Activated naive CD8-positive, alpha-beta T cell (primary cell): Measurements from ENCODE around the gene EXO1.
"Not testable (repeated sequence)": the region's sequence is repeated elsewhere in the genome, so short reads cannot be mapped to it uniquely, and the experiment has no call there.

Experiments used
- H3K27ac Mint-ChIP-seq: one replicate; pipeline ENCODE4 v1.8.0; 2021; ENCODE audit warnings: mixed read lengths
- H3K27me3 Mint-ChIP-seq: one replicate; pipeline ENCODE4 v1.8.0; 2021; ENCODE audit warnings: mixed read lengths
- H3K36me3 Mint-ChIP-seq: one replicate; pipeline ENCODE4 v1.8.0; 2021; ENCODE audit warnings: mixed read lengths
- H3K4me1 Mint-ChIP-seq: one replicate; pipeline ENCODE4 v1.8.0; 2021; ENCODE audit warnings: low read depth, mixed read lengths
- H3K4me3 Mint-ChIP-seq: one replicate; pipeline ENCODE4 v1.8.0; 2021; ENCODE audit warnings: mild to moderate bottlenecking, mixed read lengths
- H3K9me3 Mint-ChIP-seq: one replicate; pipeline ENCODE4 v1.8.0; 2021; ENCODE audit warnings: low read depth, mixed read lengths

Gene EXO1

DNA sequence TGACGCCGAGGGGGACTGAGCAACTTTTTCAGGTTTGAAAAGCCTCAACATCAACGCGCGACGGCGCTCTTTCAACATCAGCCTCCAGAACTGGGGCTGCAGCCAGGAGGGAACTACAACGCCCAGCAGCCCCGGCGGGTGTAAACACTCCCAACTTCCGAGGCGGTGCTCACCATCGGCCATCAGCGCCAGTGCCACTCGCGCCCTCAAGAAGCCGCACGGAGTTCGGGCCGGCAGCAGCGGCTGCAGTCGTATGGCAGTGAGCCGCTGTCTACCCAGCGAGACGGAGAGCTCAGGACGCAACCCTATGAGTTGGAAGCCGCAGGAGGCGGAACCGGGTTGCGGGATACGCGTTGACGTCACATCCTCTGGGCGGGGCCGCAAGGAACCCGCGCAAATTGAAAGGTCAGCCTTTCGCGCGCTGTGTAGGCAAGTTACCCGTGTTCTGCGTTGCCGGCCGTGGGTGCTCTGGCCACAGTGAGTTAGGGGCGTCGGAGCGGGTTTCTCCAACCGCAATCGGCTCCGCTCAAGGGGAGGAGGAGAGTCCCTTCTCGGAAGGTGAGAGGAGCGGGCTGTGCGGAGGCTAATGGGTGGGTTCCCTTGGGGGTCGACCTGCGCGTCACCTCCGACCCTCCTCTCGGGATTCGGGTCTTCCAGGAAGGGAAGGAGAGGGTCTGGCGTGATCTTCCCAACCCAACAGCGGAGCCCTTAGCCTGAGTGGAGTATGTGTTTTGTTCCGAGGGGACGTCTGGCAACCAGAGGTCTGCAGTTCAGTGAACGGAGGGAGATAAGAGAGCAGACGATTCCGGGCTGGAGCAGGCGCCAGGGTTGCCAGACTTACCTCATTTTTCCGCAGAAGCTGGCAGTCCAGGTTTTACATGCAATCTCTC, at the start of gene EXO1:
Gene EXO1, plus strand, starts transcription at position 409 of the 890 bp plus-strand sequence. CDS start 2,222 bp downstream, outside the sequence.
- Mint-ChIP-seq H3K27ac (peak within 1 kb of the TSS; percentile 99), H3K9me3 (no peaks in the 10 kb centered on the region), H3K4me3 (peak within 1 kb of the TSS; percentile 98)

DNA sequence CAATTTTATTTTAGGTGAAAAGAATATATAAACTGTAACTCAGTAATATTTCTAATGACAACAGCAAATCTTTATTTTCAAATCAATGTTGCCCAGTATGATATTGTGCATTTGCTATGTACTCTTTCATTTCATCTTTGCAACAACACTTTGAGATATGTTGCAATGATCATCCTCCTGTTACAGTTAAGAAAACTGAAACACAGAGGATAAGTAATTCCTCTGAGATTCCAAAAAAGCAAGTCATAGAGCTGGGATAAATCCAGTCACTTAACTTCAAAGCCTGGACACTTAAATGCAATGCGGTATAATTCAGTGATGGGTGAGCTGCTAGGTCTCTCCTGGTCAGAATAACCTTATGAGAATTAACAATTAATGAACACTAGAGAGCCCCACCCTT, 48.6 kb upstream of the EXO1 start:
- Mint-ChIP-seq H3K27me3 (no peaks in the 10 kb centered on the region), H3K4me1 (no peaks in the 10 kb centered on the region), H3K9me3 (no peaks in the 10 kb centered on the region), H3K27ac (no peak overlapping the region), H3K4me3 (no peak overlapping the region), H3K36me3 (no peaks in the 10 kb centered on the region)

More for the DNA sequence above, at the start of gene EXO1:
- Mint-ChIP-seq H3K36me3 (no peaks in the 10 kb centered on the region), H3K27me3 (no peaks in the 10 kb centered on the region), H3K4me1 (peaks cover 15% of the 10 kb centered on the region)

DNA sequence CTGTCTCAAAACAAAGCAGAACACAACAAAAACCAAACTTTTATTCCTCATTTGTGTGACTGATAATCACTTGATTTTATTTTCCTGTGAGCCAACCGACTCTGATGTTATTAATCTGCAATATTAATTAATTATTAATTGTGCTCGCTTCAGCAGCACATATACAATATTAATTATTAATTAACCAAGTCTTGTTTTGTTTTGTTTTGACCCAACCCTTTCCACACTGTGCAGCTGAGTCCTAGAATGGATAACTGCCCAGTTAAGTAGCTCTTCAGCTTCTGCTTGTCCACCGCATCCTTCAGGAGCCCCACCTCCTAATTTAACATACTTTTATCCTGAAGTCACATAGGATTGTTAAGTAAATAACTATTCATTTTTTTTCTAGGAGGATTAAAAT, 47.4 kb upstream of the EXO1 start:
- H3K4me3 Mint-ChIP-seq = no peak overlapping the region
- no peaks in the 10 kb centered on the region for H3K9me3 Mint-ChIP-seq
- H3K27me3 Mint-ChIP-seq = peaks cover 2% of the 10 kb centered on the region
- H3K27ac Mint-ChIP-seq = no peak overlapping the region
- no peaks in the 10 kb centered on the region for H3K4me1 Mint-ChIP-seq
- H3K36me3 Mint-ChIP-seq = no peaks in the 10 kb centered on the region

DNA sequence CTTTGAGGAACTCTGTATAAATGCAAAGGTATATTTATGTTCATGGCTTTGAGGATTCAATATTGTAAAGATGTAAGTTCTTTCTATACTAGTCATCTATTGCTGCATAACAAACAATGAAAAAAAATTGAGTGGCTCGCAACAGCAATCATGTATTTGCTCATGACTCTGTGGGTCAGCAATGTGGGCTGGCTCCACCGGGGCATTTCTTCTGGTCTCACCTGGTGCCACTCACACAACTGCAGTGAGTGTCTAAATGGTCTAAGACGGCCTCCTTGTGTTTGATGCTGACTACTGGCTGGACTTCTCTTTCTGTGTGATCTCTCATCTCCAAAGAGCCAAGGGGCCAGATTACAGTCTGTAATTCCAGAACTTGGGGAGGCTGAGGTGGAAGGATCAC, 45.1 kb upstream of the EXO1 start:
- Mint-ChIP-seq H3K4me3 (no peak overlapping the region), H3K4me1 (no peaks in the 10 kb centered on the region)

DNA sequence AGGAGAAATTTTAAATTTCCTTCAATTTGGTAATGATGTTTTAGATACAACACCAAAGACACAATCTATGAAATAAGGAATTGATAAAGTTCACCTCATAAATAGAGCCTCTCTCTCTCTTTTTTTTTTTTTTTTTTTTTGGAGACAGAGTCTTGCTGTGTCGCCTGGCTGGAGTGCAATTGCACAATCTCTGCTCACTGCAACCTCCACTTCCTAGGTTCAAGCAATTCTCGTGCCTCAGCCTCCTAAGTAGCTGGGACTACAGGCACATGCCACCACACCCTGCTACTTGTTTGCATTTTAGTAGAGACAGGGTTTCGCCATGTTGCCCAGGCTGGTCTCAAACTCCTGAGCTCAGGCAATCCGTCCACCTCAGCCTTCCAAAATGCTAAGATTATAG, 43.3 kb upstream of the EXO1 start:
- H3K4me1 Mint-ChIP-seq, H3K27ac Mint-ChIP-seq, H3K27me3 Mint-ChIP-seq, H3K4me3 Mint-ChIP-seq, H3K36me3 Mint-ChIP-seq, H3K9me3 Mint-ChIP-seq: not testable (repeated sequence)

More for the DNA sequence above, 45.1 kb upstream of the EXO1 start:
- Mint-ChIP-seq H3K9me3 (no peaks in the 10 kb centered on the region), H3K36me3 (no peaks in the 10 kb centered on the region), H3K27me3 (peaks cover 2% of the 10 kb centered on the region), H3K27ac (no peak overlapping the region)

DNA sequence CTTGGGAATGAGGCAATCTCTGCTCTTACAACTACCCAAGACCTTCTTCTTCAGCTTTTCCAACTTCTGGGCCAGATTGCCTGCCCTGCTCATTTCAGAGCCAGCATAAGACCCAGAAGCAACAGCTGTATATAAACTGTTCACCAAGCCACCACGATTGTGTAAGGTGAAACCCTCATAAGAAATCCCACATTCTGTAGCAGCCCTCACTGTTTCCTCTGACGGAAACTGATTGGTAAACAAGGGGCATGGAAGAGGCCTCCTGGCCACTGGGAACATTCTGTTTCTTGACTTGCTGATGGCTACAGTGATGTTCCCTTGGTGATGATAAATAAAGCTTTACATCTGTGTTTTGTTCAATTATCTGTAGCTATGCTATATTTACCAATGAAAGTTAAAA, 39.7 kb upstream of the EXO1 start:
- no peaks in the 10 kb centered on the region for H3K9me3 Mint-ChIP-seq
- no peaks in the 10 kb centered on the region for H3K4me1 Mint-ChIP-seq
- peaks cover 3% of the 10 kb centered on the region for H3K27me3 Mint-ChIP-seq
- H3K27ac Mint-ChIP-seq = no peak overlapping the region
- no peak overlapping the region for H3K4me3 Mint-ChIP-seq
- no peaks in the 10 kb centered on the region for H3K36me3 Mint-ChIP-seq

DNA sequence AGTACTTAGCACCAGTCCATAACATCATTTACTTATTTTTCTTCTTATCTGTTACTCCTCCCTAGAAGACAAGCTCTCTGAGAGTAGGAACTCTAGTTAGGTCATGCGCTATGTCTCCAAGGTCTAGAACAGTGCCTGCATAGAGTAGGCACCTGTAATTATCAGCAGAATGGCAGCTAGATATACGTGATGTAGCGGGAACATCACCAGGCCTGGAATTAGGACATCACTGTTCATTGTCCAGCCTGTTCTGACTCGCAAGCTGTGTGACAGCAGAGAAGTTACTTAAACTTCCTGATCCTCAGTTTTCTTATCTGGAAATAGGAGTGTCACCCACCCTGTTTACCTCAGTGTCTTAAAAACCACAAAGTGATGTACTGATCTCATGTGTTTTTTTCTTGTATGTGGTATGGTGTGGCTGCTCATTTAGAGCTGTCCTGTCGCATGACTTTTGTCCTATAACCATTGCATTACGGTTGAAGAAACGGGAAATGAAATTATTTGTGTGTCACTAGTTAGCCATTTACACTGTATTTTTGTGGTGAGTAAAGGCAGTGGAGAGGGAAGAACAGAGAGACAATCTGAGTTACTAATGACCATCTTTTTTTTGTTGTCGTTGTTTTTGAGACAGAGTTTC, 37.1 kb upstream of the EXO1 start:
- H3K4me1 Mint-ChIP-seq = no peaks in the 10 kb centered on the region
- H3K27ac Mint-ChIP-seq = no peak overlapping the region
- H3K9me3 Mint-ChIP-seq = no peaks in the 10 kb centered on the region
- no peak overlapping the region for H3K4me3 Mint-ChIP-seq
- no peaks in the 10 kb centered on the region for H3K36me3 Mint-ChIP-seq
- H3K27me3 Mint-ChIP-seq = peaks cover 2% of the 10 kb centered on the region

DNA sequence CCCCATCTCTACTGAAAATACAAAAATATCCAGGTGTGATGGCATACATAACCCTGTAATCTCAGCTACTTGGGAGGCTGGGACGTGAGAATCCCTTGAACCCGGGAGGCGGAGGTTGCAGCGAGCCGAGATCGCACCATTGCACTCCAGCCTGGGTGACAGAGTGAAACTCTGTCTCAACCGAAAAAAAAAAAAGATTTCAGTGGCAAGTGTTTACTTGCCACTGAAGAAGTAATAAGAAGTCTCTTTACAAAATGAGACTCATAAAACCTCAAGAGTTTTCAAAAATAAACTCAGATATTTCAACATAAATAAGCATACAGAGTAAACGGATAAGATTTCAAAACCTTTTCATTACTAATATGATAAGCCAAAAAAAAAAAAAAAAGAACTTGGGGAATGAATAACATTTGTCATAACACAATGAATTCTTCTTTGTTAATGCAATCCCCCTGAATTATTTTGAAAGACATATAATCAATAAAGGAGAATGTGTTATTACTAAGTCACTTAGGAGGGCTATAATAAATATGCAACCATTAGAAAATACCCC, 34.2 kb upstream of the EXO1 start:
- Mint-ChIP-seq H3K4me1 (no peaks in the 10 kb centered on the region), H3K4me3 (no peak overlapping the region), H3K9me3 (no peaks in the 10 kb centered on the region), H3K27ac (no peak overlapping the region), H3K27me3 (peaks cover 2% of the 10 kb centered on the region), H3K36me3 (no peaks in the 10 kb centered on the region)

DNA sequence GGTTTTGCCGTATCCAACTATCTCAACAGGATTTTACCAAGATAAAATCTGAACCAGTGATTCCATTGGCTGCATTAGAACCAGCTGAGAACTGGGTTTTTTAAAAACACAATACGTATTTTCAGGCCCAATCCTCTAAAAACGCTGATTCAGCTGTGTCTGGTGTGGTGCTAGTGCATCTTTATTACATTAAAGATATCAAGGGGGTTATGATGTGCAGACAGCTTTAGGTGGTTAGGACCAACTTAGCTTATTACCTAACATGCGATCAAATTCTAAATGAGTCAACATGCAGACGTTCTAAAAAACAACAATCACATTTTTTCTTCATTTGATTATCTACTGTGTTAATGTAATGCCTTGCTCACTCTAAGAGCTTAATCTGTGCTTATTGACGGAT, 32.0 kb upstream of the EXO1 start:
- no peaks in the 10 kb centered on the region for H3K4me1 Mint-ChIP-seq
- H3K27ac Mint-ChIP-seq = no peak overlapping the region
- no peaks in the 10 kb centered on the region for H3K36me3 Mint-ChIP-seq
- no peaks in the 10 kb centered on the region for H3K9me3 Mint-ChIP-seq
- H3K27me3 Mint-ChIP-seq = peaks cover 2% of the 10 kb centered on the region
- H3K4me3 Mint-ChIP-seq = no peak overlapping the region

DNA sequence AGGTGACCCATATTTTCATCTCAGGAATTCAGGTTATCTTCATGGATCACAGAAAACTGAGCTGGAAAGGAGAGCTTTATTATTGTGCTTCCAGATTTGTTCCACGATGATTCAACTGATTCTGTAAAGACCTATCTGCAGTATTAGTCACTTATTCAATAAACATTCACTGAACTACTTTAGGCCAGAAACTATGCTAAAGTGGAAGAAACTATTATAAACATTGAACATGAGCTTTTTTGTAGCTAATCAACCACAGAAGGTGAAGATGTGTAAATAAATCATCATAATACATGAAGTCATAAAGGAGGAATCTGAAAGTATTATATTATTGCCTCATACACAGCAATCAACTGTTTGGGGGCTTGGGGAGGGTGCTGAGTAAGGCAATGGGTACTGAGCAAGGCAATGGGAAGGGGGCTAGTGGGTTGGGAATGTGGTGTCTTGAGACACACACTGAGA, 30.6 kb upstream of the EXO1 start:
- no peaks in the 10 kb centered on the region for H3K36me3 Mint-ChIP-seq

DNA sequence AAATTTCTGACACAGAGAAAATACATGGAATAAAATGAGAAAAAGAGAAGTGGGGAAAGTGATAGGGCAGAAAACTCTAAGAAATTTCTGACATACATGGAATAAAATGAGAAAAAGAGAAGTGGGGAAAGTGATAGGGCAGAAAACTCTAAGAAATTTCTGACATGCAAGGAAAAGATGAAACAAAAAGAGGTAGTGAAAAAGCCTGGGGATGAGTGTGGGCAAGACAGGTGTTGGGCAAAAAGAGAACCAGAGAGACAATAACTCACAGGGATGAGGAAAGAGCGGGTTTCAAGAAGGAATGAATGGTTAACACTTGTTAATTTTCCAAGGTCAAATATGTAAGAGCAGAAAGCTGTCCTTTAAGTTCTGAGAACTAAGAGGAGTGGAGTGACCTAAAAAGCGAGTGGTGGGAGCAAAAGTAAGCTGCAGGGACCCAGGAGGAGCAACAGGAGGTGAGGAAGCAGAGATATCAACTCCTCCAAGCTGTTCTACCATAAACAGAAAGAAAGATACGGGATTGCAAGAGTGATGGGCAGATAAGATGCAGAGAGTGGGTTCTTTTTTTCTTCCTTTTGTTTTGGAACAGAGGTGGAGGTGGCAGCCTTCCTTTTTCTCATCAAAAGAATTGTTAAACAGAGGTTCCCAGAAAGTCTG, 29.9 kb upstream of the EXO1 start:
- Mint-ChIP-seq H3K9me3 (no peaks in the 10 kb centered on the region), H3K4me1 (no peaks in the 10 kb centered on the region), H3K4me3 (no peak overlapping the region), H3K36me3 (no peaks in the 10 kb centered on the region), H3K27ac (no peak overlapping the region), H3K27me3 (no peaks in the 10 kb centered on the region)

More for the DNA sequence above, 30.6 kb upstream of the EXO1 start:
- H3K27me3 Mint-ChIP-seq = peaks cover 2% of the 10 kb centered on the region
- no peaks in the 10 kb centered on the region for H3K4me1 Mint-ChIP-seq
- H3K9me3 Mint-ChIP-seq = no peaks in the 10 kb centered on the region
- no peak overlapping the region for H3K27ac Mint-ChIP-seq
- H3K4me3 Mint-ChIP-seq = no peak overlapping the region

DNA sequence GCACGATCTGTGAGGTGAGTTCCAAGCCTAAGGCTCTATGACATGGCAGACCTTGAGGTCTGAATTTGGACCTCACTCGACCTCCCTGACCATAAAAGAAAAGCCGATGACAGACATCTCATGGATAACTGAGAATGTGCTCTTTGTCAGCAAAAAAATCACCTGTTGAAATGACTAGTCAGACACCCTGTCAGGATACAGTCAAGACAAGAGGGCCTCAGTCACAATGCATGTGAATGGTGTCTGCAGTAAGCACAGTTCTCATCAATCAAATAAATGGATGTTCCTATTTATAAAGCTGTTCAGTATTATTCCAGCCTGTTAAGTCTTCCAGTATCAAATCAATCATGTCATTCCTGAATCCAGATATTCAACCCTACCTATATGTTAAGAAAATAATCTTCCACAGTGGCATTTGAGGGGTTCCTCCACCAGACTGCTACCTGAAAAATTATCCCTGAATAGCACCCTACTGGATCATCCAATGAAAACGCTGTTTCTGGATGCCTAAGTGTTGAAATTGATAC, 28.6 kb upstream of the EXO1 start:
- Mint-ChIP-seq H3K27ac (no peak overlapping the region), H3K4me3 (no peak overlapping the region), H3K9me3 (no peaks in the 10 kb centered on the region), H3K4me1 (no peaks in the 10 kb centered on the region), H3K27me3 (no peaks in the 10 kb centered on the region), H3K36me3 (no peaks in the 10 kb centered on the region)

DNA sequence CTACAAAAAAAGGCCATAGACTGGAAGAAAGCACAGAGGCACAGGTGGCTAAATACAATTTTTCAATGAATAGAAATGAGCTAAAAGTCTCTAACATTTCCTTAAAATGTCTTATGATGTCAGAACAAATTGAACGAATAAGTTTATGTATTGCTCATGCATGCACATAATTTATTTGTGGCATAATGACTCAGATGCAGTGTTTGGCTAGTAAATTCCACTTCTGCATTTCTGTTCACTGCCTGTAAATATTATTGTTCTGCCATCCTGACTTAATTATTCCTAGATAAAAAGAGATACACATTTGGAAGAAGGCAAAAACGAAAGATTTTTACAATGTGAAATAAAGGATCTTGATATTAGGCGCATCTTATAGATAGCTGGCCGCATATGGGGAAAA, 26.6 kb upstream of the EXO1 start:
- peaks cover 2% of the 10 kb centered on the region for H3K36me3 Mint-ChIP-seq
- H3K27ac Mint-ChIP-seq = no peak overlapping the region
- H3K4me3 Mint-ChIP-seq = no peak overlapping the region
- no peaks in the 10 kb centered on the region for H3K4me1 Mint-ChIP-seq
- no peaks in the 10 kb centered on the region for H3K9me3 Mint-ChIP-seq
- no peaks in the 10 kb centered on the region for H3K27me3 Mint-ChIP-seq

DNA sequence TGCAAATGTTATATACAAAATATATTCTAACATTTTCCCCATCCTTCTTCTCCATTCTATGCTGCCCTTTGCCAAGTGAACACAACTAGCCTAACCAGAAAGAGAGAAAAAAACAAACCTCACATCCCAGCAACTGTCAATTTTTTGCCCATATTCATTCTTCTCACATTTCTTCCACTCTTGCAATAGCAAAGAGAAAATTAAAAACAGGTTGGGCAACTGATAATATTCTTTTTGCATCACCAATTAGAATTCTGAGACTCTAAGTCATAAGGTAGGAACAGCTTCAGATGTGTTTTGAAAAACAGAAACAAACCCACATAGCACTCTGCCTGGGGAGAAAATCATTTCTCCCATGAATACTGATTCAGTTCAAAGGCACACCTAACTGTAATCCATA, 25.2 kb upstream of the EXO1 start:
- Mint-ChIP-seq H3K27me3 (no peaks in the 10 kb centered on the region), H3K27ac (no peak overlapping the region), H3K4me3 (no peak overlapping the region), H3K9me3 (no peaks in the 10 kb centered on the region), H3K4me1 (no peaks in the 10 kb centered on the region), H3K36me3 (peaks cover 2% of the 10 kb centered on the region)

DNA sequence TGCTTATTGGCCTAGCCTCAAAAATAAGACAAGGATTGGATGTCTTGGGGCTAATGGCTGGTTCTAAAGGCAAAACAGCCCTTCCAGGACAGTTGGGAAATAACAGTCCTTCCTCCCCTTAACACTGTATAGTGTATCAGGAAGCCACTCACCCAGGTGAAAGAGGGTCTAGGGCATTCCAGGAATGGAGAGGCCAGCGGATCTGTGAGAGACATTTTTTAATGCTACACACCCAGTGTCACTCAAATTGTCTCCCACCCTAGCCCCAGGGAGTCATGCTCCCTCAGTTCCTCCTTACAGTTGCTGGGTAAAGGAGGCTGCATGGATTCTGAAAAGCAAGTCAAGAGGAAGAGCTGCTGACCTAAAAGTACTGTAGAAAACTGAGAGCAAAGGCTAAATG, 24.1 kb upstream of the EXO1 start:
- Mint-ChIP-seq H3K27me3 (no peaks in the 10 kb centered on the region), H3K27ac (no peak overlapping the region), H3K9me3 (no peaks in the 10 kb centered on the region), H3K4me3 (no peak overlapping the region), H3K36me3 (peaks cover 2% of the 10 kb centered on the region), H3K4me1 (no peaks in the 10 kb centered on the region)
